ENCODE results near the gene ZNF524. TPM values are rescaled to one million over a fixed set of nuclear protein-coding genes. Genes with fewer than 3 reads are reported as not detected.
"Not testable (repeated sequence)": the region's sequence is repeated elsewhere in the genome, so short reads cannot be mapped to it uniquely, and the experiment has no call there.

ZNF524 gene
- polyA plus RNA-seq, 2 of the 4 experiments (the other 2 are of a cell fraction): 6.4 to 9.7 TPM

- no peak for TF ChIP-seq JUN (IDR thresholded peaks at IDR 0.05)
- no peak for TF ChIP-seq MAFK (IDR thresholded peaks at IDR 0.05; ENCODE audit: partially characterized antibody)
- no peak for TF ChIP-seq PHF8 (IDR thresholded peaks at IDR 0.05; ENCODE audit: borderline replicate concordance, low read depth)
- no peak for TF ChIP-seq FOSL2 (IDR thresholded peaks at IDR 0.05)
- TF ChIP-seq FOSL2 (CRISPR knock-in tag; IDR thresholded peaks at IDR 0.05): no peak
- TF ChIP-seq ELK1 (IDR thresholded peaks at IDR 0.05; ENCODE audit: low read depth, low read length): no peak
Measured at GRCh38 chr19:55559684-55560083, 40.4 kb upstream of the ZNF524 start (continued).

DNA sequence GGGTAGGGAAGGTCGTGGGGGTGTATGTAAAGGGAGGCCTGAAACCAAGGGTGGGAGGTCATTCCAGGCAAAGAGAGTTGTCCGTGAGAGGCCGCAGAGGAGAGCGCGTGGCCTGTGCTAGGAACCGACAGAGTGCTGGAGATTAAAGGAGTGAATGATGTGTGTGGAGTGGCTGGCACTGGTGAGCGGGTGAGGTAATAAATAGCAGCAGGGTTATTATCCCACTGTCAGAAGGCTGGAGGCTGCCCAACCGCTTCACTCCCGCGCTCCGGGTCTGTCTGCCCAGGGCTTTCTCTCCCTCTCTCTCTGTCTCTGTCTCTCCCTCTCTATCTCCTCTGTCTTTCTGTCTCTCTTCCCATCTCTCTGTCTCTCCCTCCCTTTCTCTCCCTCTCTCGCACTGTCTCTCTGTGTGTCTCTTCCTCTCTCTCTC, 36.8 kb upstream of the ZNF524 start:
- Histone ChIP-seq H3K27ac (no peak overlapping the region), H3K4me1 (peaks cover 6% of the 10 kb centered on the region; the same call in 1 of the 3 replicates), H3K4me3 (no peak overlapping the region), H3K9me3 (0 out of 3 replicates have a peak, but pooled peaks cover 2% of the 10 kb centered on the region), H3K4me2 (no peak overlapping the region)
- TF ChIP-seq NFE2L2 (conservative IDR thresholded peaks at IDR 0.05; ENCODE audit: low read length): no peak
- TF ChIP-seq RNF2 (IDR thresholded peaks at IDR 0.05; ENCODE audit: borderline replicate concordance, low read depth): no peak
- no peak for TF ChIP-seq ELK1 (IDR thresholded peaks at IDR 0.05; ENCODE audit: low read depth, low read length)
- no peak for TF ChIP-seq PHF8 (IDR thresholded peaks at IDR 0.05; ENCODE audit: borderline replicate concordance, low read depth)
- no peak for TF ChIP-seq RARB (CRISPR knock-in tag; IDR thresholded peaks at IDR 0.05)
- TF ChIP-seq SMC3 (IDR thresholded peaks at IDR 0.05): no peak
- ChIA-PET POLR2A (no interaction called here), CTCF (interaction anchor here (6.8 kb wide), 1 partner anchor 9 kb away, joined by 31 read pairs; no protein-coding TSS in a partner anchor)
- ATAC-seq (peak; percentile 65 to 66; a peak in 5 of 6 replicates), DNase-seq (ENCODE audit: low read depth in 1 of 2, low spot score in 1 of 2) (no peak), FAIRE-seq (no peak)
- WGBS (ENCODE audit: missing lambda C conversion rate): 83% methylated on average over 12 of the region's 12 CpGs

GRCh38 chr19:55566823-55567222, 33.3 kb upstream of the ZNF524 start:
- ATAC-seq (no peak), FAIRE-seq (no peak), DNase-seq (ENCODE audit: low read depth in 1 of 2, low spot score in 1 of 2) (no peak)
- H3K4me3 ChIP-seq: no peak overlapping the region
- peaks cover 6% of the 10 kb centered on the region; the same call in 1 of the 3 replicates for H3K4me1 ChIP-seq
- H3K27ac ChIP-seq: no peak overlapping the region
- POLR2A ChIA-PET: no interaction called here
- 59% methylated on average over 9 of the region's 9 CpGs for WGBS (ENCODE audit: missing lambda C conversion rate)
- H3K4me2 ChIP-seq: no peak overlapping the region
- no peaks in the 10 kb centered on the region for H3K9me3 ChIP-seq
- TF ChIP-seq MYC (IDR thresholded peaks at IDR 0.05; ENCODE audit: borderline replicate concordance, low read length) (no peak), FOXS1 (CRISPR knock-in tag; IDR thresholded peaks at IDR 0.05) (no peak), NFE2L2 (conservative IDR thresholded peaks at IDR 0.05; ENCODE audit: low read length) (no peak), RCOR1 (IDR thresholded peaks at IDR 0.05; ENCODE audit: low read depth, low read length) (no peak)
- CTCF ChIA-PET: interaction anchor here (1.0 to 2.0 kb wide), 3 partner anchors 13 to 63 kb away, joined by 3 to 7 read pairs (median 6); no protein-coding TSS in a partner anchor

- no peak for FAIRE-seq
- no peak overlapping the region for H3K4me2 ChIP-seq
- DNase-seq (ENCODE audit: low read depth in 1 of 2, low spot score in 1 of 2): no peak
- peaks cover 6% of the 10 kb centered on the region; the same call in 1 of the 3 replicates for H3K4me1 ChIP-seq
- H3K4me3 ChIP-seq: no peak overlapping the region
- TF ChIP-seq POLR2A (IDR thresholded peaks at IDR 0.05; ENCODE audit: low read length) (no peak), HMGXB4 (CRISPR knock-in tag; IDR thresholded peaks at IDR 0.05; ENCODE audit: borderline replicate concordance) (no peak), RARB (CRISPR knock-in tag; IDR thresholded peaks at IDR 0.05) (no peak), HEYL (CRISPR knock-in tag; IDR thresholded peaks at IDR 0.05) (no peak), HDAC2 (IDR thresholded peaks at IDR 0.05) (no peak), MAZ (IDR thresholded peaks at IDR 0.05; ENCODE audit: borderline replicate concordance, low read depth, low read length) (no peak), MAFK (IDR thresholded peaks at IDR 0.05; ENCODE audit: partially characterized antibody) (no peak), EHMT2 (IDR thresholded peaks at IDR 0.05; ENCODE audit: low read depth) (no peak)
- TF ChIP-seq, protein P1, sequence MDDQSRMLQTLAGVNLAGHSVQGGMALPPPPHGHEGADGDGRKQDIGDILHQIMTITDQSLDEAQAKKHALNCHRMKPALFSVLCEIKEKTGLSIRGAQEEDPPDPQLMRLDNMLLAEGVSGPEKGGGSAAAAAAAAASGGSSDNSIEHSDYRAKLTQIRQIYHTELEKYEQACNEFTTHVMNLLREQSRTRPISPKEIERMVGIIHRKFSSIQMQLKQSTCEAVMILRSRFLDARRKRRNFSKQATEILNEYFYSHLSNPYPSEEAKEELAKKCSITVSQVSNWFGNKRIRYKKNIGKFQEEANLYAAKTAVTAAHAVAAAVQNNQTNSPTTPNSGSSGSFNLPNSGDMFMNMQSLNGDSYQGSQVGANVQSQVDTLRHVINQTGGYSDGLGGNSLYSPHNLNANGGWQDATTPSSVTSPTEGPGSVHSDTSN (IDR thresholded peaks at IDR 0.05): no peak
- no peak for ATAC-seq
- no peaks in the 10 kb centered on the region for H3K9me3 ChIP-seq
- H3K27ac ChIP-seq: no peak overlapping the region
- ChIA-PET POLR2A (no interaction called here), CTCF (interaction anchor here (1.4 to 2.0 kb wide), 2 partner anchors 14 to 32 kb away, joined by 3 to 7 read pairs; no protein-coding TSS in a partner anchor)
Measured at GRCh38 chr19:55567708-55568328, 32.3 kb upstream of the ZNF524 start.

GRCh38 chr19:55569477-55569876, 30.6 kb upstream of the ZNF524 start:
- ATAC-seq; H3K4me1 ChIP-seq; H3K9me3 ChIP-seq; FAIRE-seq; DNase-seq (ENCODE audit: low read depth in 1 of 2, low spot score in 1 of 2); H3K27ac ChIP-seq; H3K4me3 ChIP-seq; H3K4me2 ChIP-seq: not testable (repeated sequence)
- CTCF ChIA-PET: interaction anchor here (1.0 to 1.9 kb wide), 3 partner anchors 9 to 102 kb away, joined by 3 to 5 read pairs (median 4); no protein-coding TSS in a partner anchor
- WGBS (ENCODE audit: missing lambda C conversion rate): 83% methylated on average over 5 of the region's 5 CpGs
- POLR2A ChIA-PET: interaction anchor here (1.2 kb wide), 1 partner anchor 11 kb away, joined by 5 read pairs; the partner anchor contains the start of gene ZNF579

Measured in A549 (cell line).